ENCODE data around the gene BCAN. TPM values are rescaled to one million over a fixed set of nuclear protein-coding genes. Genes with fewer than 3 reads are reported as not detected.
"Not testable (repeated sequence)": the region's sequence is repeated elsewhere in the genome, so short reads cannot be mapped to it uniquely, and the experiment has no call there.

BCAN gene, protein sequence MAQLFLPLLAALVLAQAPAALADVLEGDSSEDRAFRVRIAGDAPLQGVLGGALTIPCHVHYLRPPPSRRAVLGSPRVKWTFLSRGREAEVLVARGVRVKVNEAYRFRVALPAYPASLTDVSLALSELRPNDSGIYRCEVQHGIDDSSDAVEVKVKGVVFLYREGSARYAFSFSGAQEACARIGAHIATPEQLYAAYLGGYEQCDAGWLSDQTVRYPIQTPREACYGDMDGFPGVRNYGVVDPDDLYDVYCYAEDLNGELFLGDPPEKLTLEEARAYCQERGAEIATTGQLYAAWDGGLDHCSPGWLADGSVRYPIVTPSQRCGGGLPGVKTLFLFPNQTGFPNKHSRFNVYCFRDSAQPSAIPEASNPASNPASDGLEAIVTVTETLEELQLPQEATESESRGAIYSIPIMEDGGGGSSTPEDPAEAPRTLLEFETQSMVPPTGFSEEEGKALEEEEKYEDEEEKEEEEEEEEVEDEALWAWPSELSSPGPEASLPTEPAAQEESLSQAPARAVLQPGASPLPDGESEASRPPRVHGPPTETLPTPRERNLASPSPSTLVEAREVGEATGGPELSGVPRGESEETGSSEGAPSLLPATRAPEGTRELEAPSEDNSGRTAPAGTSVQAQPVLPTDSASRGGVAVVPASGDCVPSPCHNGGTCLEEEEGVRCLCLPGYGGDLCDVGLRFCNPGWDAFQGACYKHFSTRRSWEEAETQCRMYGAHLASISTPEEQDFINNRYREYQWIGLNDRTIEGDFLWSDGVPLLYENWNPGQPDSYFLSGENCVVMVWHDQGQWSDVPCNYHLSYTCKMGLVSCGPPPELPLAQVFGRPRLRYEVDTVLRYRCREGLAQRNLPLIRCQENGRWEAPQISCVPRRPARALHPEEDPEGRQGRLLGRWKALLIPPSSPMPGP
- 0.11 TPM in 1 of 2 replicates, not detected in the other for total RNA-seq
- 1.0 TPM for polyA plus RNA-seq (2012)

DNA sequence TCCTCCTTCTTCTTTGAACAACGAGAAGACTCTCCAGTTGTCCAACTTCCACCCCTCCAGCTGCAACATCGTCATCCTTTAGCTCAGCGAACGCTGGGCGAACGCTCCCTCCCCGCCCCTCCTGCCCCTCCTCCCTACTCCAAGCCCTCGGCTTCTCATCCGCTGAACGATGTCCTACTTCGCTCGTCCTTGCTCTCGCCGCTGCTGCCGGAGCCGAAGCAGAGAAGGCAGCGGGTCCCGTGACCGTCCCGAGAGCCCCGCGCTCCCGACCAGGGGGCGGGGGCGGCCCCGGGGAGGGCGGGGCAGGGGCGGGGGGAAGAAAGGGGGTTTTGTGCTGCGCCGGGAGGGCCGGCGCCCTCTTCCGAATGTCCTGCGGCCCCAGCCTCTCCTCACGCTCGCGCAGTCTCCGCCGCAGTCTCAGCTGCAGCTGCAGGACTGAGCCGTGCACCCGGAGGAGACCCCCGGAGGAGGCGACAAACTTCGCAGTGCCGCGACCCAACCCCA, at the start of gene BCAN:
TSS of gene BCAN (plus strand) at position 357 of the 504 bp plus-strand sequence. CDS start 3,938 bp downstream, outside the sequence.
- no peak for DNase-seq (ENCODE audit: low read depth)

DNA sequence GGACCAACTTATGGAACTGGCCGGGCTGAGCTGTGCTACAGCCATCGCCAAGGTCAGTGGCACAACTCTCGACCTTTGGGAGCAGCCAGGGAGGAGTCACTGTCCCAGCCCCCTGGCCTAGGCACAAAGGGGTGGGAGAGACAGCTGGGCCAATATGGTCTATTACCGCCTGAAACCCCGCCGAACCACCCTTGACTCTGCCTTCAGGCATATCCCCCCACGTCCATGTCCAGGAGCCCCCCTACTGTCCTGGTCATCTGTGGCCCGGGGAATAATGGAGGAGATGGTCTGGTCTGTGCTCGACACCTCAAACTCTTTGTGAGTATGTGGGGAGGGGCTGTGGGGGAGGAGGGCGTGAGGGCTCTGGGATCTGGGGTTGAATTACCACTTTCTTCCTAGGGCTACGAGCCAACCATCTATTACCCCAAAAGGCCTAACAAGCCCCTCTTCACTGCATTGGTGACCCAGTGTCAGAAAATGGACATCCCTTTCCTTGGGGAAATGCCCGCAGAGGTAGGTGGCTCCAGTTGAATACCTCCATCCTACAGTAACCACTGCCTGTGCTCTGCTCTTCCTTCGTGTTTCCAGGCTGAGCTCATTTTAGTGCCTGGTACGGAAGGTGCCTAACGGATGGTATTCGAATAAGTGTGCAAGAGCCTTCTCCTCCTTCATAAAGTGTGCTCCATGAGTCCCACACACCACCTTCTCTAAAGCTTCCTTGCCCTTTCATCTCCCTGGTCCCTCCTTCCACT, 49.6 kb upstream of the BCAN start:
- no peak for DNase-seq (ENCODE audit: low read depth)

DNA sequence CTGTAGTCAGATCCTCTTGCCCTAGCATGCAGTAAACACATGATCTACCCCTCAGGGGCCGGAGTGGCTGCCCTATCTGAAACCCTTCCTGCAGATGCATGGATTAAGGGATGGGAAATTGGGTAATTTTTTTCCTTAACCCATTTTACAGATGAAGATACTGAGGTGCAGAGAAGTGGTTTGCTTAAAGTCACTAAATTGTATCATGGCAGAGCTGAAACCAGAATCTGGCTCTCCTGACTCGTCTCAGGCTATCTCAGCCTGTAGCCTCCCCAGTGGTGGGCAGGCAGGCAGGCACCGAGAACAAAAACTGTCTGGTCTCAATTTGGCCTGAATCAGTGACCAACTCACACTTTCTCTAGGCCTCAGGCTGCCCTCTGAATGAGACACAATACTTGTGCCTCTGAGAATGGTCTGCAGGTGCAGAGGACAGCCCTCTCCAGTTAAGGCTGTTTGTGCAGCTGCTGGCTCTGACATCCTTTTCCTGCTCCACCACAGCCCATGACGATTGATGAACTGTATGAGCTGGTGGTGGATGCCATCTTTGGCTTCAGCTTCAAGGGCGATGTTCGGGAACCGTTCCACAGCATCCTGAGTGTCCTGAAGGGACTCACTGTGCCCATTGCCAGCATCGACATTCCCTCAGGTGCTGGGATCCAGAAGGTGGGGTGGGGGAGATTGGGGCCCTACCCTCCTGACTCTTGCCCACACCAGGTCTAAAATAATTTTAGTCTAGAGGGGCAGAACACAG, 48.8 kb upstream of the BCAN start:
- no peak for DNase-seq (ENCODE audit: low read depth)

DNA sequence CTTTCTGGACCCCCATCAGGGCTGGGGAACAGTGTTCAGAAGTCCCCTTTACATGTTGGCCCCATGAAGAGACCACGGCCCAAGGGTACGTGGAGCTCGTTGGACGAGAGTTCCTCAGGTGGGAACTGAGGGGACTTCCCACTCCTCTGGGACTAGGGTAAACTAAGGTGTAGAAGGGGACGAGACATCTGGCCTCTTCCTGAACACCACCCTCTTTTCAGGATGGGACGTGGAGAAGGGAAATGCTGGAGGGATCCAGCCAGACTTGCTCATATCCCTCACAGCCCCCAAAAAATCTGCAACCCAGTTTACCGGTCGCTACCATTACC, 48.3 kb upstream of the BCAN start:
- DNase-seq (ENCODE audit: low read depth): no peak

DNA sequence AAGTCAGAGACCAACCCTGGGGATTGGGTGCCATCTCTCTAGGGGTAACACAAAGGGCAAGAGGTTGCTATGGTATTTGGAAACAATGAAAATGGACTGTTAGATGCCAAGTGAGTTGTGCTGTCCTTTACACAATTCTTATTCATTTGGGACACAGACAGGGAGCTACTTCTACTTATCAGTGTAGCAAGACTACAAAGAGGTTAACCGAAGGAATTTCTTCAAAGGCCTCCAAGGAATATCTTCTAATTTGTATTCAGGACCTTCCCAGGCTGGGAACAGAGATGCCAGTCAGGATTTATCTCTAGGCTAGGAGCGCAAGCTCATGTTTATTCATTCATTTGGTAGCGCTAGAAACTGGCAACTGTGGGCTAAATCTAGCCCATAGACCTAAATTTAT, 47.7 kb upstream of the BCAN start:
- DNase-seq (ENCODE audit: low read depth): no peak

DNA sequence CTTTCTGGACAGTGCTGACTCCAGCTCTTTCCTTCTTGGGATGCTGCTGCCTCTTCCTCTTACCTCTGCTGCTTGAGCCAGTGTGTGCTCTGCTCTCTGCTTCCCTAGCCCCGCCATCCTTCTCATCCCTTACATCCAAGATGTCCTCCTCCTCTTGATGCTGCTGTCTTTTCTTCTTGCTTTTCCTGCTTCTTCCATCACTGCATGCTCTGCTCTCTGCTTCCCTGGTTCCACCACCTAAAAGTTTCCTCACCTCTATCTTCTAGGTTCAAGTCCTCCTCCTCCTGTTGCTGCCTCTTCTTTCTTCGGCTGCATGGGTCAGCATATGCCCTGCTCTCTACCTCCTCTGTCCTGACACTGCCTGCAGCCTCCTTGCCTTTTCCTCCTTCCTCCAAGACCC, 46.9 kb upstream of the BCAN start:
- no peak for DNase-seq (ENCODE audit: low read depth)

DNA sequence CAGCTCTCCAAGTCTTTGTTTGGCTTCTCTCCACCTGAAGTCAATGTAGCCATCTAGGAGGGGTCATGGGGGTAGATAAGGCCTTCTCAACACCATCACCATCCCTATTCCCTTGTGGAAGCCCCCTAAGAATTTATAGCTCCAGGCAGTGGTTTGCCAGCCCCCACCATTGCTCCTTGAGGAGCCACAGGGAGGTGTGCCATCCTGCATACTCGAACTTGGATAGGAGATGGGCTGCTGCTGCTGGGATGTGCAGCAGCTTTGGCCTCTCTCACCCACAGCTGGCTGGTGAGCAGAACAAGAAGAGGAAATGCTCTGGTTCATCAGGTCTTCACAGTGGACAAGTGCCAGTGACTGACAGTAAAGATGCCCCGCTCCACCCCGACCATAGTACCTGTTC, 45.5 kb upstream of the BCAN start:
- no peak for DNase-seq (ENCODE audit: low read depth)

DNA sequence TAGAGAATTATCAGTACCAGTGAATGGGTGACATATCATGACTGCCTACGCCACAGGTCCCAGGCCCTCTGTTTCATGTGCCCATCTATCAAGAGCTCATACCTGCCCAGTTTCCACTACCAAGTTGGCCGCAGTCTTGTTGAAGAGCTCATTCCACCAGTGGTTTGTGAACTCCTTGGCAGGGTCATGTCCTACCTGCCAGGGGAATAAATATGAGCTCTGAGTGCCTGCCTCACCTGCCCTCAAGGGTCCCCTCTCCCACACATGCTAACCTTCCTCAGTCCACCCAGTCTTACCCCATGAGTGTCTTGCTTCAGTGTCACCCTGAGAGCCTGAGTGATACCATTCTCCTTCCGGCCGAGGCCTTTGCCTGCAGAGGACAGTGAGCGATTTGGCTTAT, 43.8 kb upstream of the BCAN start:
- no peak for DNase-seq (ENCODE audit: low read depth)

DNA sequence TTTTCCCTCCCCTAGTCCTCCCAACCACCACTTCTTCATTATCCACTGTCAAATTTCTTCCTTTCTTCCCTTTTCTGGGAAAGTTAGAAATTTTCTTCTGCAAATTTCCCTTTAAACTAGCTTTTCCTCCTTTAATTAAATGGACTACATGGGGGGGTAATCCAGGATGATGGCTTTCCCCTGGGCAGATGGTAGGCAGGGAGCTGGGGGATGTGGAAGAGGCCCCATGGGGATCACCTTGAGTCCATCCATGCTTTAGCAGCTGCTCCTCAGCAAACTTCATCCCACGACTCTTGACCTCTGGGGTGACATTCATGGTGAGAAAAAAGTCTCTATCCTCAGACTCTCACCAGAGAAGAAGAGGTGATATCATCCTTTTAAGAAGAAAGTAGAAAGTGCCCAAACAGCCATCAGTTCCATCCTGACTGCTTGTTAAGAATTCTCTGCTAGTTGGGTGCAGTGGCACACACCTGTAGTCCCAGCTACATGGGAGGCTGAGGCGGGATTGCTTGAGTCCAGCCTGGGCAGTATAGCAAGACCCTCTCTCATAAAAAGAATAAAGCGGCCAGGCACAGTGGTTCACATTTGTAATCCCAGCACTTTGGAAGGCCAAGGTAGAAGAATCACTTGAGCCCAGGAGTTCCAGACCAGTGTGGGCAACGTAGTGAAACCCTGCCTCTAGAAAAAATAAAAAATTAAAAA, 43.0 kb upstream of the BCAN start:
- no peak for DNase-seq (ENCODE audit: low read depth)

DNA sequence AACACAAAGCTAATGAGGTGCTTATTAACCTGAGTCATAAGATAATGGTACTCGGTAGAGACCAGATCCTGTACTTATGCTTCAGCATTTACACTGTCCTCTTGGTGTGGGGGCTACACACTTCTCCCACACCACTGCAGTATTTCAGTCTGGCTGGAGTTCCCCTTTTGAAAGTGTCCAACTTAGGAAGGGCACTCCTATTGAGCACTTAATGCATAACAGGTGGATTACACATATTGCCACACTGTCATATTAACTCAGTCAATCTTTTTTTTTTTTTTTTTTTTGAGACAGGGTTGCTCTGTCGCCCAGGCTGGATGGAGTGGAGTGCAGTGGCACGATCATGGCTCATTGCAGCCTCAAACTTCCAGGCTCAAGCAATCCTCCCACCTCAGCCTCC, 42.1 kb upstream of the BCAN start:
- no peak for DNase-seq (ENCODE audit: low read depth)

DNA sequence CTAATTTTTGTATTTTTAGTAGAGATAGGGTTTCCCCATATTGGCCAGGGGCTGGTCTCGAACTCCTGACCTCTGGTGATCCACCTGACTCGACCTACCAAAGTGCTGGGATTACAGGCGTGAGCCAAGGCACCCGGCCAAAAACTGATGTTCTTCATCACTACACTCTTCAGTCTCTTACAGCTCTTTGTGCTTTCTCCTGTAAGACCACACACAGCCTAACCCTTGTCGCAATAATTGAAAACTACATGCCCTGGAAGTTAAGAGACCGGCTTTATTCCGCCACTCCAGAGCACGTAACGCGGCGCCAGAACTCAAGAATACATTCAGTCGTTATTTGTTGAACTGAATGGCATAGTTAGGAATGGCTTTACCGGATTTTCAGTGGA, 41.2 kb upstream of the BCAN start:
- DNase-seq (ENCODE audit: low read depth): no peak

DNA sequence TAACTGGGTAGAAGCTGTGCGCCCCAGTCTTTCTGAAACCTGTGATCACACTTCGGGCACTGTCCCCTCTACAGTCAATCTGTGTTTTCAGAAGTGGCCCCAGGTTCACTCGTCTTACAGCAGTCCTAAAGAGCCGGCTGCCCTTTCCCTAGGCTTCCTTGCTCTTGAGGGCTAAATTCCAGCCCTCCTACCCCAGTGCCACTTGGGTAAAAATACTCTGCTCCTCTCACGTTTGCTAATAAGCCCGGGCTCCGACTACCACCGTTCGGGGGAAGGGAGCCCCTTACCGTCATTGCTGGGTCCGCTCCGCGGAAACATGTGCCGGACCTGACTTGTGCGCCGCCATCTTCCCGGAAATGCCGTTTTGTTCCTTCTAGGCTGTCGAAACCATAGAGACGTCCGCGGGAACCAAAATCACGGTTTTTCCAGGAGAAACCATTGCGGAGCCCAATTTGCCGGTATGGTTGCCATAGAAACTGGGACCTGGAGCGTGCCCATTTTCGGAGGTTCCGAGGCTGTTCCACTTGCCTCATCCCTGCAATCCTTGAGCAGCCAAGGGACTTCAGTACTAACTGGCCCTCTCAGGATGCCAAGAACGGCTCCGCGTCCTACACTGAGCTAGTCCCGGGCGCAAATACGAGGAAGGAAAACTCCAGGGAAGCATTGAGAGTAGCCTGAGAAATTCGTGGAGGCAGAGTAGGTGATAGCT, 40.6 kb upstream of the BCAN start, which contains the start of gene GPATCH4:
TSS of gene GPATCH4 (minus strand) at position 358 of the 709 bp plus-strand sequence.
- DNase-seq (ENCODE audit: low read depth): peak; percentile 90

DNA sequence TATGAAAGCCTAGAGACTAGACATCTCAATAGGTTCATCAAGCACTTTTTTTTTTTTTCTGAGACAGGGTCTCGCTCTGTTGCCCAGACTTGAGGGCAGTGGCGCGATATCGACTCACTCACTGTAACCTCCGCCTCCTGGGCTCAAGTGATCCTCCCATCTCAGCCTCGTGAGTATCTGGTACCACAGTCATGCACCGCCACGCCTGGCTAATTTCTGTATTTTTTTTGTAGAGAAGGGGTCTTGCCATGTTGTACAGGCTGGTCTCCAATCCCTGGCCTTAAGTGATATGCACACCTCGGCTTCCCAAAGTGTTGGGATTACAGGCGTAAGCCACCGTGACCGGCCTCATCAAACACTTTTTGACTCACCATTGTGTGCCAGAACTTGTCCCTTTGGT, 40.0 kb upstream of the BCAN start:
- no peak for DNase-seq (ENCODE audit: low read depth)

DNA sequence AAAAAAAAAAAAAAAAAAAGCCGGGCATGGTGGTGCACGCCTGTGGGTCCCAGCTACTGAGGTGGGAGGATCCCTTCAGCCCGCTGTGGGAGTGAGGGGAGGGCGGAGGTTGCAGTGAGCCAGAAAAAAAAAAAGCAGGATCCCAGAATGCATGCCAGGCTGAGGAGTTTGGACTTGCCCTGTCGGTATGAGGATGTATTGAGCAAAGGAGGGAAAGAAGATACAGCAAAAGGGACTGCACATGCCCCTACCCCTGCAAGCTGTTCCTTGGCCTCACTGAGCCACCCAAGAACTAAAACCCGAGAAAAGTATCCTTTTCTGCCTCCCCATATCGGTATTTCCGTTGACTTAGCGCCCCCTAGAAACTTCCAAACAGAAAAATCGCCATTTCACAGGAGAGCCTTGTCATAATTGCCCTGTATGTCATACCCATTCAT, 39.3 kb upstream of the BCAN start:
- no peak for DNase-seq (ENCODE audit: low read depth)

DNA sequence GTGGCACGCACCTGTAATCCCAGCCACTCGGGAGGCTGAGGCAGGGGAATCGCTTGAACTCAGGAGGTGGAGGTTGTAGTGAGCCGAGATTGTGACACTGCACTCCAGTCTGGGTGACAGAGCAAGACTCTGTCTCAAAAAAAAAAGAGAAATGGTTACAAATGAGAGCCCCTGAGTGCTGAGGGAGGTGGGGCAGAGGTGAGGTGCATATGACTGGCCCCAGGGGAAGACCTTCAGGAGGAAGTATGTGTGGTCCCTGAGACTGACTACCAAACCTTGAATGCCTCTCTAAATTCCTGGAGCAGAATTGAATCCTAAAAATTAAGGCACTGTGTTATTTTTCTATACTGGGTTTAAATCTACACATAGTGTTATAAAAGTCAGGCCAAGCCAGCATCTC, 34.6 kb upstream of the BCAN start:
- DNase-seq (ENCODE audit: low read depth): not testable (repeated sequence)

DNA sequence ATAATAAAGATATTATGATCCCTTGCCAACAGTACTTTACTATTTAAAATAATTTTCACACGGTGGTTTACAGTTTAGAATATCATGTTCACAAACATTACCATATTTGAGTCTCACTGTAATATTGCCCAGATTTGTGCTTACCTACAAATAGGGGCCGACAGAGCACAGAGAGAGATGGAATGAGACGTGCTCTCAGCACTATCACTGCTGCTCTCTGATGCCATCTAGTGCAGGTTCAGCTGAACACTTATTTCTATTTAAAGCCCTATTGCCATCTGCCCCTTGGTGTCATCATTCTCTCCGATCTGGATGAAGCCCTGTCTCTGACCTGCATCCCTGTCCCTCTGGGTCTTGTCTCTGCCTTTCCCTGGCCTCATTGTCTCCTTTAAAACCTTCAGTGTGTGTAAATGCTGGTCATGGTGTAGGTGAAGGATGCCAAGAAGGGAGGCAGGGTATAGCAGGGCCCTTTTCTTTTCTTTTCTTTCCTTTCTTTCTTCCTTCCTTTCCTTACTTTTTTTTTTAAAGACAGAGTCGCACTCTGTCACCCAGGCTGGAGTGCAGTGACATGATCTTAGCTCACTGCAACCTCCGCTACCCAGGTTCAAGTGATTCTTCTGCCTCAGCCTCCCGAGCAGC, 33.8 kb upstream of the BCAN start:
- DNase-seq (ENCODE audit: low read depth): peak; percentile 85

DNA sequence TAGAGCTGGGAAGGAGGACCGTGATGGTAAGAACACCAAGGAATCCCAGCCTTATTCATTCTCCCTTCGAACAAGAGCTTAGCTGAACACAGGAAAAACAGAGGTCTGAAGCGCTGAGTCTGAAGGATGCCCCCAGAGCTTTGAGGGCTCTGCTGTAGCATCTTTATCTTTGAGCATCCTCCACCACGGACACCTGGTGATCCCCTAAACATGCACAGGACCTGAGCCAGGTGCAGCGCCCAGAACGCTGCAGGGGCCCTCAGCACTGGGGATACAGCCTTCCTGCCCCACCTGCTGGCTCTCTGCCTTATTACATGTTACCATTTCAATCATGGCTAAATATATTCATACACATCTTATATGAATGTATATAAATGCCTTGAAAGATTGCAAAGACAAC, 32.9 kb upstream of the BCAN start:
- no peak for DNase-seq (ENCODE audit: low read depth)

DNA sequence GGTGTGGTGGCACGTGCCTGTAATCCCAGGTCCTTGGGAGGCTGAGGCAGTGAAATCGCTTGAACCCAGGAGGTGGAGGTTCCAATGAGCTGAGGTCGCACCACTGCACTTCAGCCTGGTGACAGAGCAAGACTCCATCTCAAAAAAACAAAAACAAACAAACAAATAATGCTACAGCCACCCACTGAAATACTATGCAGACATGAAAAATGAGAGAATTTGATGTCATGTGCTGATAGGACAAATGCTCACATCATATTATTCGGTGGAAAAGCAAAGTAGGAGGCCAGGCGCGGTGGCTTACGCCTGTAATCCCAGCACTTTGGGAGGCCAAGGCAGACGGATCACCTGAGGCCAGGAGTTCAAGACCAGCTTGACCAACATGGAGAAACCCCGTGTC, 31.8 kb upstream of the BCAN start:
- not testable (repeated sequence) for DNase-seq (ENCODE audit: low read depth)

DNA sequence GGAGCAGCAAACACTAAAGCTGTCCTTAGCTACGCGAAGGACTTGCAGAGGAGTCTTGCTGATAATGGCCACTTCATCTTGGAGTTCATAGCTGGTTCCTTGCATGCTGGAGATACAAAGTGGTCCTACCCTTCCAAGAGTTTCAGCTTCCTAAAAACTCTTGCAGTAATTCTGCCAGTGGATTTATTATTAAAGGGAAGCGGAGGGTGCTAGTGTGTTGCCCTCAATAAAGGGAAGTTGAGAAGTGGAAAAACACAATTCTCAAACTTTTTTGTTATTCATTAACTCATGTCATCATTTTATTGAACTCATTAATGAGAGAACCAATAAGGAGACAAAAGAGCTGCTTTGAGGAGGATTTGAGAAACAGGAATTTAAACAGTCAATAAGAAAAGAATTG, 29.3 kb upstream of the BCAN start:
- no peak for DNase-seq (ENCODE audit: low read depth)

All from myocyte (in vitro differentiated cells).